ENCODE data around the gene MORN4.

- no peak for TF ChIP-seq CTCF (IDR thresholded peaks at IDR 0.05; ENCODE audit: low read length)
- no peak for TF ChIP-seq EZH2 (IDR thresholded peaks at IDR 0.05; ENCODE audit: borderline replicate concordance, low read length)
Observed at GRCh38 chr10:97627731-97628130, 5.6 kb downstream of the MORN4 start.
